H1 (cell line): ENCODE results near the gene ARHGEF25. TPM values are rescaled to one million over a fixed set of nuclear protein-coding genes. Genes with fewer than 3 reads are reported as not detected.

Source experiments
- CTCF ChIA-PET: fragments of 300-600 bp; sonication (Branson Sonifier 250); formaldehyde crosslinking; loops from one replicate; lab custom pipeline; 2021; ENCODE audit not compliant: partially characterized antibody; lab: Charles Lee
- POLR2A ChIA-PET: fragments of 300-600 bp; sonication (Branson Sonifier 250); formaldehyde crosslinking; loops from one replicate; lab custom pipeline; 2021; ENCODE audit warnings: inconsistent platforms; ENCODE audit not compliant: partially characterized antibody; lab: Charles Lee
- DNase-seq, 2 experiments: peaks; one replicate each; pipeline versions ENCODE4 v3.0.0 to v3.0.0-alpha.2; 2010 to 2022; ENCODE audit warnings: low spot score in 2 of 2, low read depth in 1 of 2, mixed read lengths in 1 of 2
- FAIRE-seq: peaks from 2 replicates; lab custom pipeline; 2011; peaks lifted over from hg19 to GRCh38; lab: Jason Lieb, UNC
- H2AFZ ChIP-seq: 2 replicates; pipeline ENCODE4 v1.8.1; 2012; ENCODE audit warnings: low read length, inconsistent platforms
- H2AK5ac ChIP-seq: 2 replicates; pipeline ENCODE4 v1.6.1; 2013; ENCODE audit warnings: low read depth, low read length
- H2BK120ac ChIP-seq: replicated peaks from 2 replicates; pipeline ENCODE3; 2013; ENCODE audit warnings: low read depth, low read length, inconsistent platforms
- H2BK12ac ChIP-seq: 2 replicates; pipeline ENCODE4 v1.6.1; 2013; ENCODE audit warnings: low read depth, low read length
- H2BK15ac ChIP-seq: 2 replicates; pipeline ENCODE4 v1.6.1; 2013; ENCODE audit warnings: low read length
- H2BK20ac ChIP-seq: 2 replicates; pipeline ENCODE4 v1.6.1; 2013; ENCODE audit warnings: low read length
- H2BK5ac ChIP-seq: 2 replicates; pipeline ENCODE4 v1.6.1; 2013; ENCODE audit warnings: low read depth, low read length
- H3K14ac ChIP-seq: 2 replicates; pipeline ENCODE4 v1.6.1; 2013; ENCODE audit warnings: inconsistent platforms; ENCODE audit not compliant: insufficient read length
- H3K18ac ChIP-seq: 2 replicates; pipeline ENCODE4 v1.6.1; 2013; ENCODE audit warnings: low read length; ENCODE audit errors: extremely low read depth
- H3K23ac ChIP-seq: 2 replicates; pipeline ENCODE4 v1.6.1; 2013; ENCODE audit warnings: inconsistent platforms; ENCODE audit not compliant: insufficient read length
- H3K23me2 ChIP-seq: 2 replicates; pipeline ENCODE4 v1.6.1; 2013; ENCODE audit warnings: low read depth, low read length
- H3K27ac ChIP-seq: 2 replicates; pipeline ENCODE4 v1.6.1; 2011; ENCODE audit warnings: low read depth, low read length, inconsistent platforms
- H3K27me3 ChIP-seq, 4 experiments: replicated peaks in 1 of 4; 1 replicate in 1 of 4; 2 replicates in 3 of 4; pipeline versions ENCODE4 v1.6.1 to v1.8.1; 2011 to 2013; ENCODE audit warnings: low read length in 3 of 4, mild to moderate bottlenecking in 3 of 4, inconsistent platforms in 2 of 4, mixed read lengths in 2 of 4, moderate library complexity in 1 of 4; ENCODE audit not compliant: control insufficient read depth in 3 of 4, insufficient read depth in 3 of 4; ENCODE audit errors: extremely low read depth in 1 of 4
- H3K36me3 ChIP-seq, 4 experiments: 2 replicates each; pipeline versions ENCODE4 v1.6.1 to v1.8.1; 2011 to 2013; ENCODE audit warnings: mild to moderate bottlenecking in 4 of 4, low read length in 3 of 4, moderate library complexity in 2 of 4, control low read depth in 1 of 4, inconsistent platforms in 1 of 4; ENCODE audit not compliant: insufficient read depth in 4 of 4, control insufficient read depth in 2 of 4
- H3K4ac ChIP-seq: replicated peaks from 2 replicates; pipeline ENCODE3; 2013; ENCODE audit warnings: low read length, low read depth, mixed read lengths, inconsistent platforms; ENCODE audit not compliant: insufficient read length
- H3K4me1 ChIP-seq, 4 experiments: replicated peaks in 1 of 4; 1 replicate in 1 of 4; 2 replicates in 3 of 4; pipeline versions ENCODE4 v1.6.1 to v1.8.1; 2011 to 2013; ENCODE audit warnings: low read length in 3 of 4, inconsistent platforms in 2 of 4, mixed read lengths in 1 of 4; ENCODE audit not compliant: insufficient read depth in 4 of 4, control insufficient read depth in 3 of 4
- H3K4me2 ChIP-seq, 2 experiments: 2 replicates each; pipeline versions ENCODE4 v1.6.1 to v1.8.1; 2011 to 2013; ENCODE audit warnings: low read depth in 2 of 2, low read length in 2 of 2, control low read depth in 1 of 2, inconsistent platforms in 1 of 2, mild to moderate bottlenecking in 1 of 2; ENCODE audit not compliant: insufficient read depth in 1 of 2
- H3K4me3 ChIP-seq, 4 experiments: fragments of 200-600, 300-600 bp in 1 of 4; sonication (generic), shearing (Covaris generic), sonication (Bioruptor Twin) in 1 of 4; 2 replicates each; pipeline versions ENCODE4 v1.5.1 to v1.8.1; 2011 to 2016; ENCODE audit warnings: low read length in 4 of 4, low read depth in 3 of 4, control low read depth in 2 of 4, inconsistent platforms in 2 of 4, mild to moderate bottlenecking in 2 of 4, mixed read lengths in 1 of 4, moderate library complexity in 1 of 4; ENCODE audit not compliant: insufficient read depth in 2 of 4; ENCODE audit errors: extremely low read depth in 1 of 4
- H3K56ac ChIP-seq: replicated peaks from 2 replicates; pipeline ENCODE3; 2013; ENCODE audit warnings: low read depth, mild to moderate bottlenecking, mixed read lengths, low read length, inconsistent platforms; ENCODE audit not compliant: insufficient read length
- H3K79me1 ChIP-seq: 2 replicates; pipeline ENCODE4 v1.6.1; 2013; ENCODE audit warnings: low read depth, low read length, control low read depth
- H3K79me2 ChIP-seq, 2 experiments: 2 replicates each; pipeline versions ENCODE4 v1.6.1 to v1.8.1; 2012 to 2013; ENCODE audit warnings: low read length in 2 of 2, mild to moderate bottlenecking in 2 of 2, inconsistent platforms in 1 of 2; ENCODE audit not compliant: insufficient read depth in 2 of 2, control insufficient read depth in 1 of 2
- H3K9ac ChIP-seq, 4 experiments: replicated peaks in 1 of 4; 1 replicate in 1 of 4; 2 replicates in 3 of 4; pipeline versions ENCODE4 v1.6.1 to v1.8.1; 2011 to 2013; ENCODE audit warnings: low read depth in 3 of 4, low read length in 3 of 4, control low read depth in 2 of 4, mild to moderate bottlenecking in 2 of 4, moderate library complexity in 2 of 4, inconsistent platforms in 1 of 4; ENCODE audit errors: extremely low read depth in 1 of 4
- H3K9me3 ChIP-seq, 2 experiments: 2 replicates each; pipeline versions ENCODE4 v1.6.1 to v1.8.1; 2012 to 2013; ENCODE audit warnings: mild to moderate bottlenecking in 2 of 2, moderate library complexity in 2 of 2, control low read depth in 1 of 2, inconsistent platforms in 1 of 2, low read depth in 1 of 2, low read length in 1 of 2, mixed read lengths in 1 of 2; ENCODE audit not compliant: insufficient read depth in 2 of 2
- H4K20me1 ChIP-seq, 2 experiments: replicated peaks in 1 of 2; 2 replicates each; pipeline versions ENCODE3 to v1.8.1; 2011 to 2013; ENCODE audit warnings: inconsistent platforms in 2 of 2, low read length in 2 of 2, mild to moderate bottlenecking in 1 of 2; ENCODE audit not compliant: insufficient read depth in 2 of 2, control insufficient read depth in 1 of 2
- H4K5ac ChIP-seq: 2 replicates; pipeline ENCODE4 v1.6.1; 2013; ENCODE audit warnings: low read length, low read depth, mixed read lengths, inconsistent platforms; ENCODE audit not compliant: insufficient read length
- H4K8ac ChIP-seq: 2 replicates; pipeline ENCODE4 v1.8.0; 2013; ENCODE audit warnings: mild to moderate bottlenecking, moderate library complexity, low read length, inconsistent platforms; ENCODE audit not compliant: insufficient read depth; ENCODE audit errors: extremely low read depth
- H4K91ac ChIP-seq: replicated peaks from 2 replicates; pipeline ENCODE3; 2013; ENCODE audit warnings: low read length, mixed read lengths, inconsistent platforms; ENCODE audit not compliant: insufficient read length
- ATF2 ChIP-seq: IDR thresholded peaks from 2 replicates; pipeline ENCODE4 v1.6.1; 2012; ENCODE audit warnings: low read length, inconsistent platforms
- BACH1 ChIP-seq: IDR thresholded peaks from 2 replicates; pipeline ENCODE4 v1.6.1; 2012; ENCODE audit warnings: low read length, improper control_type of control experiment
- CTBP2 ChIP-seq: IDR thresholded peaks from 2 replicates; pipeline ENCODE4 v1.7.0; 2011; ENCODE audit warnings: borderline replicate concordance, mild to moderate bottlenecking, moderate library complexity, mixed read lengths, low read length; ENCODE audit not compliant: insufficient read depth, insufficient read length
- HDAC2 ChIP-seq, 2 experiments: fragments of 300-600 bp in 1 of 2; sonication (generic) in 1 of 2; IDR thresholded peaks; 2 replicates each; pipeline ENCODE4 v1.6.1; 2011 to 2012; ENCODE audit warnings: low read depth in 2 of 2, low read length in 2 of 2, mild to moderate bottlenecking in 2 of 2, moderate library complexity in 2 of 2, borderline replicate concordance in 1 of 2, inconsistent platforms in 1 of 2
- POU5F1 ChIP-seq: IDR thresholded peaks from 2 replicates; pipeline ENCODE4 v1.6.1; 2011; ENCODE audit warnings: low read depth, mild to moderate bottlenecking, low read length, moderate library complexity
- RXRA ChIP-seq: IDR thresholded peaks from 2 replicates; pipeline ENCODE4 v1.6.1; 2011; ENCODE audit warnings: low read depth, mild to moderate bottlenecking, low read length, moderate library complexity; ENCODE audit not compliant: insufficient read depth
- TEAD4 ChIP-seq: IDR thresholded peaks from 2 replicates; pipeline ENCODE4 v1.6.1; 2012; ENCODE audit warnings: low read depth, low read length, inconsistent platforms, mixed read lengths
- WGBS, 2 experiments: shearing (Covaris generic) in 1 of 2; methylation state at CpG; one replicate each; pipeline versions ENCODE4 v1.1.6 to v1.1.7; 2013 to 2015; ENCODE audit warnings: low lambda C conversion rate in 2 of 2, mixed read lengths in 2 of 2, inconsistent platforms in 1 of 2, low coverage in 1 of 2, missing lambda C conversion rate in 1 of 2; ENCODE audit not compliant: insufficient replicate concordance in 2 of 2, insufficient coverage in 1 of 2, insufficient read length in 1 of 2; ENCODE audit errors: extremely low coverage in 1 of 2, missing lambda C conversion rate in 1 of 2; 5-methylcytosine and 5-hydroxymethylcytosine counted together
- polyA plus RNA-seq, 7 experiments: library from polyadenylated mRNA; depleted of rRNA in 3 of 7; stranded (reverse) in 5 of 7; unstranded in 2 of 7; fragments of >200 nt in 5 of 7; fragments of 200-250 nt in 2 of 7; gene quantifications; 1 replicate in 5 of 7; 2 replicates in 1 of 7; 4 replicates in 1 of 7; pipeline versions ENCODE4 v1.2.1 to v1.2.3, GENCODE V29; 2011 to 2013; ENCODE audit warnings: missing spikeins in 2 of 7, mixed read lengths in 2 of 7
- total RNA-seq: library from RNA; stranded (reverse); fragmentation: NEBNext Ultra II Directional; extraction: Animal tissue kit (Norgen Biotek cat#: 25700); gene quantifications from 2 replicates; pipeline ENCODE4 v1.2.1, GENCODE V29; 2021

ARHGEF25 gene
- total and polyA plus RNA-seq, 2 of the 8 experiments (the other 6 are each of a cell fraction or from before 2014, with no cell fraction given) = 5.9 to 8.8 TPM

GRCh38 chr12:57632958-57633840 is 22.0 kb downstream of the ARHGEF25 start, which contains the start of gene B4GALNT1:
B4GALNT1 (minus strand) TSS chr12:57633201; CDS start chr12:57632132, 1,069 bp downstream.
- Histone ChIP-seq H3K4me1 (peaks cover 0 to 10% (median 6%) of the 10 kb centered on the region in 4 experiments; a peak in 6 of 7 replicates), H3K9me3 (no peaks in the 10 kb centered on the region), H3K27ac (no peak within 1 kb of the TSS), H3K18ac (peak within 1 kb of the TSS; percentile 48), H4K91ac (no peak within 1 kb of the TSS), H4K8ac (peak within 1 kb of the TSS; percentile 64), H4K5ac (no peak within 1 kb of the TSS), H3K23ac (no peak within 1 kb of the TSS), H3K9ac (no peak within 1 kb of the TSS), H2BK15ac (no peak within 1 kb of the TSS), H2AFZ (peak within 1 kb of the TSS; percentile 43; the same call in 1 of the 2 replicates), H3K27me3 (peaks cover 46 to 65% (median 59%) of the 10 kb centered on the region in 4 experiments), H2BK5ac (no peak within 1 kb of the TSS), H3K36me3 (no peaks in the 10 kb centered on the region), H2AK5ac (no peak within 1 kb of the TSS), H3K79me1 (no peaks in the 10 kb centered on the region), H3K14ac (no peak within 1 kb of the TSS), H3K4me2 (peak within 1 kb of the TSS; percentile 44 to 91), H3K4ac (no peak within 1 kb of the TSS), H3K56ac (peak within 1 kb of the TSS; percentile 54), H4K20me1 (peaks cover 2 to 10% of the 10 kb centered on the region in 2 experiments), H3K23me2 (peaks cover 5% of the 10 kb centered on the region; the same call in 1 of the 2 replicates), H2BK120ac (no peak within 1 kb of the TSS), H3K79me2 (no peaks in the 10 kb centered on the region), H3K4me3 (peak within 1 kb of the TSS; percentile 43 to 83 (median 54)), H2BK12ac (no peak within 1 kb of the TSS), H2BK20ac (no peak within 1 kb of the TSS)
- no peak for DNase-seq
- CTCF ChIA-PET = interaction anchor here (0.6 to 9.9 kb wide), 27 partner anchors 9 to 1708 kb away, joined by 3 to 88 read pairs (median 5); partner anchors contain the start of genes ARHGEF25 and PIP4K2C
- POLR2A ChIA-PET = interaction anchor here (0.8 to 1.4 kb wide), 5 partner anchors 9 to 94 kb away, joined by 3 to 4 read pairs (median 4); no protein-coding TSS in a partner anchor
- FAIRE-seq = no peak
- WGBS, 2 experiments = 8% methylated on average over 30 of the region's 58 CpGs; no CpG with 5 or more reads in 1 of the 2 experiments
- TF ChIP-seq RXRA (no peak), CTBP2 (peak; percentile 64), TEAD4 (peak; percentile 85), ATF2 (peak; percentile 46; the same call in 1 of the 2 replicates), POU5F1 (no peak), BACH1 (peak; percentile 73), HDAC2 (IDR thresholded peaks at IDR 0.05; ENCODE audit: borderline replicate concordance in 1 of 2, low read depth in 2 of 2, low read length in 2 of 2) (peak in 1 of 2 experiments; percentile 65; a peak in 1 of 4 replicates)
